ENCODE data around the gene RPS6KA6.
A peak's percentile ranks its signal among the peaks of the same experiment; 100 is the strongest.

Gene RPS6KA6

DNA sequence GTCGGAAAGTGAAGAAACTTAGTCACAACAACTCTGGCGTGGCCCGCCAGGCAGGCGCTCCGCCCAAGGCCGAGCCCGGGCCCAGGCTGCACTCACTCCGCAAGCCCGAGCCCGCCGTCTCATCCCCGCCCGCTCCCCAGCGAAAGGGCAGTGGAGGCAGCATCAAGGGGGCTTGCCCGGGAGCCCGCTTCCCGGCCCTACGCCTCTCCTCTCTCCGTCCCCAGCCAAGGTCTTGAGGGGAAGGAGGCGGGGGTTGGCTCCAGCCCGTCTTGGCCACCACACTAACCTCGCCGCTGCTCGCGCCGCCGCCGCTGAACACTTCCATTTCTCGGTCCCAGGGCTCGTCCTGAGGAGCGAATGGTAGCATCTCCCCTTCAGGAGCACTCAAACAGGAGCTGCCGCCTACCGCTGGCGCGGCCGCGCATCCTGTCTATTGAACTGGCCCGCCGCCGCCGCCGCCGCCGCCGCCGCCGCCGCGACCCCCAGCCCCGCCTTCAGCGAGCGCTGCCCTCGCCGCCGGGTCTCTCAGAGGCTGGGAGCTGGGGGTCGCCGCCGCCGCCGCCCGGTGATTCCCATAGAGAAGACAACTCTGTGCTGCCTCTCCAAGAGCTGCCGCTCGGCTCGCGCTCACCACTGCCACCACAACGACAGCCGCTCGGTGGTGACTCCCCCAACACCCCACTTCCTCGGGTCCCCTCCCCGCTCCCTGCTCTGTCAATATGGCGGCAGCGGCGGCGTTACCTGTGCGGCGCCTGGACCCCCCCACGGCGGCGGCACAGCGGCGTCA is at the start of gene RPS6KA6:
RPS6KA6 (minus strand) TSS at position 667 of the 787 bp plus-strand sequence; CDS start at position 367, 300 bp downstream.
- no peaks in the 10 kb centered on the region for H3K27me3 ChIP-seq (ENCODE audit: control insufficient read depth in 1 of 2, insufficient read depth in 2 of 2, low read length in 2 of 2)
- H3K9me3 ChIP-seq (ENCODE audit: control insufficient read depth in 1 of 2, low read length in 2 of 2), result no peaks in the 10 kb centered on the region
- H3K4me3 ChIP-seq (ENCODE audit: low read depth in 1 of 2, low read length in 2 of 2), result peak within 1 kb of the TSS; percentile 65 to 73
- peaks cover 0 to 4% of the 10 kb centered on the region in 2 donors for H3K4me1 ChIP-seq (ENCODE audit: control insufficient read depth in 1 of 2, insufficient read depth in 2 of 2, low read length in 2 of 2)
- H3K27ac ChIP-seq (ENCODE audit: low read depth, low read length), result peak within 1 kb of the TSS; percentile 42
- peak within 1 kb of the TSS; percentile 30 to 73 for H3K9ac ChIP-seq (ENCODE audit: low read depth in 1 of 2, low read length in 2 of 2)
- no peaks in the 10 kb centered on the region for H3K36me3 ChIP-seq (ENCODE audit: control insufficient read depth in 1 of 2, insufficient read depth in 2 of 2, low read length in 2 of 2)

DNA sequence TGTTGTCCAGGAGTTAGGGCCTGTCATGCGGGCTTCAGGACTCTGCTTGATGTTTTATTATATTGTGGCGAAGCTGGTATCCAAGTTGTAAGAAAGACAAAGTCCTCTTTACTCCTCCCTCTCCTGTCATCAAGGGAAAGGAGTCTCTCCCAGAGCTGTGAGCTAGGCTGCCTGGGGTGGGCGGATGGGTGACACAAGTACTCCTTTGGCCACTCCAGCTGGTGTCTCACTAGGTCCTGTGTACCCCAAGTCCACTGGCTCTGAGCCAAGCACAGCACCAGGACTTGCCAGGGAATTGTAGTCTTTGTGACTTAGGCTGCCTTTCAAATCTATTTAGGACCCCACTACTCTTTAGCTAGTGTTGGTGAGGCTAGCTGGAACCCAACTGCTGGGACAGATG is 36.7 kb upstream of the RPS6KA6 start:
- no peak overlapping the region for H3K9ac ChIP-seq (ENCODE audit: low read depth in 1 of 2, low read length in 2 of 2)
- no peaks in the 10 kb centered on the region for H3K36me3 ChIP-seq (ENCODE audit: control insufficient read depth in 1 of 2, insufficient read depth in 2 of 2, low read length in 2 of 2)
- no peaks in the 10 kb centered on the region for H3K4me1 ChIP-seq (ENCODE audit: control insufficient read depth in 1 of 2, insufficient read depth in 2 of 2, low read length in 2 of 2)
- no peak overlapping the region for H3K4me3 ChIP-seq (ENCODE audit: low read depth in 1 of 2, low read length in 2 of 2)
- no peak overlapping the region for H3K27ac ChIP-seq (ENCODE audit: low read depth, low read length)
- H3K9me3 ChIP-seq (ENCODE audit: control insufficient read depth in 1 of 2, low read length in 2 of 2), result no peaks in the 10 kb centered on the region
- H3K27me3 ChIP-seq (ENCODE audit: control insufficient read depth in 1 of 2, insufficient read depth in 2 of 2, low read length in 2 of 2), result no peaks in the 10 kb centered on the region

DNA sequence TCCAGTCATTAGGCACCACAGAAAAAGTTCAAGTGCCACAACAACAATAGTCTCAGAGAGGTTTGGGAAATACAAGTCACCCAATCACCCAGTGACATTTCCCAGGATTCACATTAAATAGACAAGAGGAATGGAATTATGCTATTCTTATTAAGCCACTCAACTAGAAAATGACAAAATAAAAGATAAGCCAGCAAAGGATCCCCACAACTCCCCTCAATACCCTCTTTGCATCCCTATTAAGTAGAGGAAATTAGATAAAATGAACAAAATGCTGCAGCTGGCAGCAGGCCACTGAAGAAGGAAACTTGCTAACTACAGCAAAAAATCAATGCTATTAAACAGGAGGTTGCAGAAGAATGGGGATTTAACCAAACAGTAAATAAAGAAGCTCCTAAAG is 35.3 kb upstream of the RPS6KA6 start:
- Histone ChIP-seq H3K9ac (ENCODE audit: low read depth in 1 of 2, low read length in 2 of 2) (no peak overlapping the region), H3K4me1 (ENCODE audit: control insufficient read depth in 1 of 2, insufficient read depth in 2 of 2, low read length in 2 of 2) (no peaks in the 10 kb centered on the region), H3K27ac (ENCODE audit: low read depth, low read length) (no peak overlapping the region), H3K36me3 (ENCODE audit: control insufficient read depth in 1 of 2, insufficient read depth in 2 of 2, low read length in 2 of 2) (no peaks in the 10 kb centered on the region), H3K4me3 (ENCODE audit: low read depth in 1 of 2, low read length in 2 of 2) (no peak overlapping the region), H3K9me3 (ENCODE audit: control insufficient read depth in 1 of 2, low read length in 2 of 2) (no peaks in the 10 kb centered on the region), H3K27me3 (ENCODE audit: control insufficient read depth in 1 of 2, insufficient read depth in 2 of 2, low read length in 2 of 2) (no peaks in the 10 kb centered on the region)

GRCh38 chrX:84221181-84221580 is 33.2 kb upstream of the RPS6KA6 start:
- H3K27me3 ChIP-seq (ENCODE audit: control insufficient read depth in 1 of 2, insufficient read depth in 2 of 2, low read length in 2 of 2), result no peaks in the 10 kb centered on the region
- no peaks in the 10 kb centered on the region for H3K36me3 ChIP-seq (ENCODE audit: control insufficient read depth in 1 of 2, insufficient read depth in 2 of 2, low read length in 2 of 2)
- no peaks in the 10 kb centered on the region for H3K9me3 ChIP-seq (ENCODE audit: control insufficient read depth in 1 of 2, low read length in 2 of 2)
- H3K4me1 ChIP-seq (ENCODE audit: control insufficient read depth in 1 of 2, insufficient read depth in 2 of 2, low read length in 2 of 2), result no peaks in the 10 kb centered on the region
- no peak overlapping the region for H3K27ac ChIP-seq (ENCODE audit: low read depth, low read length)
- no peak overlapping the region for H3K4me3 ChIP-seq (ENCODE audit: low read depth in 1 of 2, low read length in 2 of 2)
- H3K9ac ChIP-seq (ENCODE audit: low read depth in 1 of 2, low read length in 2 of 2), result no peak overlapping the region

DNA sequence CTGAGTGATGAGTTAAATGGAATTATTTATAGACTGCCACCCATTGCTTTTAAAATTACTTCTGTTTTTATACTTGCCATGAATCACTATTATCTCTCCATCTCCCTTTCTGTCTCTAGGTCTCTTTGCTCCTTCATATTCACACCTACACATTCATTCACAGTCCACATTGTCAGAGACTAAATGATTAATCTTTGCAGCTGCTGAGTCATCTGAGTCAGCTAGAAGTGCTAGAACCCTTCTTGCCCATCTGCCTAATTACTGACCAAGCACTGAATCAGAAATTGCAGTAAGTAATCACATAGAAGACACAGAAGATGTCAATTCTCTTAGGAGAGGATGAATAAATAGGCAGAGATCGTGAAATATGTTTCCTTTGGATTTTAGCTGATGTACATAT is 31.6 kb upstream of the RPS6KA6 start:
- no peaks in the 10 kb centered on the region for H3K36me3 ChIP-seq (ENCODE audit: control insufficient read depth in 1 of 2, insufficient read depth in 2 of 2, low read length in 2 of 2)
- no peak overlapping the region for H3K4me3 ChIP-seq (ENCODE audit: low read depth in 1 of 2, low read length in 2 of 2)
- H3K9ac ChIP-seq (ENCODE audit: low read depth in 1 of 2, low read length in 2 of 2), result no peak overlapping the region
- H3K4me1 ChIP-seq (ENCODE audit: control insufficient read depth in 1 of 2, insufficient read depth in 2 of 2, low read length in 2 of 2), result no peaks in the 10 kb centered on the region
- no peaks in the 10 kb centered on the region for H3K9me3 ChIP-seq (ENCODE audit: control insufficient read depth in 1 of 2, low read length in 2 of 2)
- no peaks in the 10 kb centered on the region for H3K27me3 ChIP-seq (ENCODE audit: control insufficient read depth in 1 of 2, insufficient read depth in 2 of 2, low read length in 2 of 2)
- no peak overlapping the region for H3K27ac ChIP-seq (ENCODE audit: low read depth, low read length)

DNA sequence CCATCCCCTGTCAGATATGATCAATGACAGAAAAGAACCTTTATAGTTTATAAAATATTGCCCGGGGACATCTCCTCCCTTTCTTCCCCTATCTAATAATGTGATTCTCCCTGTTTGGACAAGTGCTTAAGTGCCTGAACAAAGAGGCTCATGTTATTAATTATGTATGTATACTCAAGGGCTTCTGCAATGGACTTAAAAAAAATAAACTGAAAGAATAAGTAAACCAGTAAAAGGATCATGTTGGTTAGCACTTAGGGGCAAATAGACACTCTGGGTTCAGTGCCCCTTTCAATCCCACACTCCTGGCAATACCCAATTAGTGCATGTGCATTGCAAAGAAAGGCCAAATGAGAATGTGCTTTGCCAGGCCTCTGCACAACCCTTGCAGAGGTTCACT is 30.7 kb upstream of the RPS6KA6 start:
- no peaks in the 10 kb centered on the region for H3K36me3 ChIP-seq (ENCODE audit: control insufficient read depth in 1 of 2, insufficient read depth in 2 of 2, low read length in 2 of 2)
- H3K27me3 ChIP-seq (ENCODE audit: control insufficient read depth in 1 of 2, insufficient read depth in 2 of 2, low read length in 2 of 2), result no peaks in the 10 kb centered on the region
- H3K9ac ChIP-seq (ENCODE audit: low read depth in 1 of 2, low read length in 2 of 2), result no peak overlapping the region
- H3K4me1 ChIP-seq (ENCODE audit: control insufficient read depth in 1 of 2, insufficient read depth in 2 of 2, low read length in 2 of 2), result no peaks in the 10 kb centered on the region
- no peak overlapping the region for H3K4me3 ChIP-seq (ENCODE audit: low read depth in 1 of 2, low read length in 2 of 2)
- H3K27ac ChIP-seq (ENCODE audit: low read depth, low read length), result no peak overlapping the region
- H3K9me3 ChIP-seq (ENCODE audit: control insufficient read depth in 1 of 2, low read length in 2 of 2), result no peaks in the 10 kb centered on the region

- H3K27ac ChIP-seq (ENCODE audit: low read depth, low read length), result no peak overlapping the region
- H3K4me1 ChIP-seq (ENCODE audit: control insufficient read depth in 1 of 2, insufficient read depth in 2 of 2, low read length in 2 of 2), result no peaks in the 10 kb centered on the region
- H3K27me3 ChIP-seq (ENCODE audit: control insufficient read depth in 1 of 2, insufficient read depth in 2 of 2, low read length in 2 of 2), result no peaks in the 10 kb centered on the region
- H3K36me3 ChIP-seq (ENCODE audit: control insufficient read depth in 1 of 2, insufficient read depth in 2 of 2, low read length in 2 of 2), result no peaks in the 10 kb centered on the region
- no peaks in the 10 kb centered on the region for H3K9me3 ChIP-seq (ENCODE audit: control insufficient read depth in 1 of 2, low read length in 2 of 2)
- no peak overlapping the region for H3K4me3 ChIP-seq (ENCODE audit: low read depth in 1 of 2, low read length in 2 of 2)
- no peak overlapping the region for H3K9ac ChIP-seq (ENCODE audit: low read depth in 1 of 2, low read length in 2 of 2)
Measured at GRCh38 chrX:84216881-84217280, 28.9 kb upstream of the RPS6KA6 start.

GRCh38 chrX:84216406-84216805 is 28.4 kb upstream of the RPS6KA6 start:
- H3K4me1 ChIP-seq (ENCODE audit: control insufficient read depth in 1 of 2, insufficient read depth in 2 of 2, low read length in 2 of 2), result no peaks in the 10 kb centered on the region
- H3K36me3 ChIP-seq (ENCODE audit: control insufficient read depth in 1 of 2, insufficient read depth in 2 of 2, low read length in 2 of 2), result no peaks in the 10 kb centered on the region
- no peaks in the 10 kb centered on the region for H3K9me3 ChIP-seq (ENCODE audit: control insufficient read depth in 1 of 2, low read length in 2 of 2)
- no peak overlapping the region for H3K4me3 ChIP-seq (ENCODE audit: low read depth in 1 of 2, low read length in 2 of 2)
- no peaks in the 10 kb centered on the region for H3K27me3 ChIP-seq (ENCODE audit: control insufficient read depth in 1 of 2, insufficient read depth in 2 of 2, low read length in 2 of 2)
- H3K9ac ChIP-seq (ENCODE audit: low read depth in 1 of 2, low read length in 2 of 2), result no peak overlapping the region
- no peak overlapping the region for H3K27ac ChIP-seq (ENCODE audit: low read depth, low read length)

- H3K27me3 ChIP-seq (ENCODE audit: control insufficient read depth in 1 of 2, insufficient read depth in 2 of 2, low read length in 2 of 2), result no peaks in the 10 kb centered on the region
- H3K9me3 ChIP-seq (ENCODE audit: control insufficient read depth in 1 of 2, low read length in 2 of 2), result no peaks in the 10 kb centered on the region
- no peak overlapping the region for H3K9ac ChIP-seq (ENCODE audit: low read depth in 1 of 2, low read length in 2 of 2)
- H3K36me3 ChIP-seq (ENCODE audit: control insufficient read depth in 1 of 2, insufficient read depth in 2 of 2, low read length in 2 of 2), result no peaks in the 10 kb centered on the region
- no peaks in the 10 kb centered on the region for H3K4me1 ChIP-seq (ENCODE audit: control insufficient read depth in 1 of 2, insufficient read depth in 2 of 2, low read length in 2 of 2)
- H3K4me3 ChIP-seq (ENCODE audit: low read depth in 1 of 2, low read length in 2 of 2), result no peak overlapping the region
- no peak overlapping the region for H3K27ac ChIP-seq (ENCODE audit: low read depth, low read length)
Measured at GRCh38 chrX:84205276-84205675, 17.3 kb upstream of the RPS6KA6 start.

- Histone ChIP-seq H3K4me1 (ENCODE audit: control insufficient read depth in 1 of 2, insufficient read depth in 2 of 2, low read length in 2 of 2) (no peaks in the 10 kb centered on the region), H3K4me3 (ENCODE audit: low read depth in 1 of 2, low read length in 2 of 2) (no peak overlapping the region), H3K27me3 (ENCODE audit: control insufficient read depth in 1 of 2, insufficient read depth in 2 of 2, low read length in 2 of 2) (no peaks in the 10 kb centered on the region), H3K36me3 (ENCODE audit: control insufficient read depth in 1 of 2, insufficient read depth in 2 of 2, low read length in 2 of 2) (no peaks in the 10 kb centered on the region), H3K9me3 (ENCODE audit: control insufficient read depth in 1 of 2, low read length in 2 of 2) (no peaks in the 10 kb centered on the region), H3K27ac (ENCODE audit: low read depth, low read length) (no peak overlapping the region), H3K9ac (ENCODE audit: low read depth in 1 of 2, low read length in 2 of 2) (no peak overlapping the region)
Measured at GRCh38 chrX:84199688-84200087, 11.7 kb upstream of the RPS6KA6 start.

Measured in duodenal mucosa (tissue), 2 donors.